ENCODE data around the gene UBE2H.
"Not testable (repeated sequence)": the region's sequence is repeated elsewhere in the genome, so short reads cannot be mapped to it uniquely, and the experiment has no call there.

Gene UBE2H

DNA sequence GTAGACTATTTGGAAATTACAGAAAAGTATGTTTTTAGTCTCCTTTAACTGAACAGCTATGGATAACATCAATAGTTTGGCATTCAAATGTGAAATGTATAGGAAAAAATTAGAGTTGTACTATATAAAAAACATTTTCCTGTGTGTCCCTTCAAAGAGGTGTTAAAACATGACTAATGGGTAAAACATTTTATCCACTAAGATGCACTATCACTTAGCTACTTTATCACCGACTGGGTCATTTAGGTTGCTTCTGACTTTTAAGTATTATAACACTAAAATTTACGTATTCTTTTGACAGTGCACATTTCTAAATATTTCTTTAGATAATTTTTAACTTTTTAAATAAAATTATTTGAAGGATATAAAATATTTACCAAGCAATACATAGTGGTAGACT is 77.6 kb downstream of the UBE2H start:
- DNase-seq (ENCODE audit: low read depth in 4 of 4, low spot score in 1 of 4): no peak

DNA sequence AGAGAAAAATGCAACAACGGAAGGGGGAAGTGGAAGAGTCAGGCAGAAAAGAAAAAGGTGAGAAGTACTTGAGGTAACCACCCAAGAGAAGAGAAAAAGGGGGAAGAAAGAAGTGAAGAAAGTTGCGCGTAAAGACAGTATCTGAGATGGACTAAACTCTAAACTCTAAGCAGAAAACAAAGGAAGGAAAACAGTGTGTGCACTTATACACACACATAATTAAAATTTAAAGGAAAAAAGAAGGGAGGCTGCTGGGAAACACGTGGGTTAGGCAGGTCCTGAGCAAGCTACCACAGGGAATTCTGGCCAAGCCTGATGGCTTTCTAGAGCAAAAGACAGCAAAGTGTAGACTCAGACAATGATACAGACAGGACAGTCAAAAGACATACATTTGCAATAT is 78.0 kb downstream of the UBE2H start:
- no peak for DNase-seq (ENCODE audit: low read depth in 4 of 4, low spot score in 1 of 4)

DNA sequence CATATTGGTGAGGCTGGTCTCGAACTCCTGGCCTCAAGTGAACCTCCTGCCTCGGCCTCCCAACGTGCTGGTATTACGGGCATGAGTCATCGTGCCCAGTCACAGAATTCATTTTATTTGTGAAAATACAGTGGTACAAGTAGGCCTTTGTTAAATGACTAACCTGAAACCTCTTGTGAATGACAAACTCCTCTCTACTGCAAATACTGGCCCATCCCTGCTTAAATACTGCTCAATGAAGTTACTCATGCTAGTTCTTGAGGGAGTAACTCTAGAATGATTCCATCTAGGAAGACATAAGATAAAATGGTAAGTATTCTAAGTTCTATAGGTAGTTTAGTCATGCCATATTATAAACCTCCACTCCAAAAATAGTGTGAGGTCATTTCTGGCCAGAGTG is 80.7 kb downstream of the UBE2H start:
- DNase-seq (ENCODE audit: low read depth in 4 of 4, low spot score in 1 of 4): no peak

- DNase-seq (ENCODE audit: low read depth in 4 of 4, low spot score in 1 of 4): no peak
Measured at GRCh38 chr7:129870668-129871067, 82.1 kb downstream of the UBE2H start.

GRCh38 chr7:129866251-129866650 is 86.5 kb downstream of the UBE2H start:
- DNase-seq (ENCODE audit: low read depth in 4 of 4, low spot score in 1 of 4): no peak

- DNase-seq (ENCODE audit: low read depth in 4 of 4, low spot score in 1 of 4): no peak
Measured at GRCh38 chr7:129865925-129866201, 86.9 kb downstream of the UBE2H start.

DNA sequence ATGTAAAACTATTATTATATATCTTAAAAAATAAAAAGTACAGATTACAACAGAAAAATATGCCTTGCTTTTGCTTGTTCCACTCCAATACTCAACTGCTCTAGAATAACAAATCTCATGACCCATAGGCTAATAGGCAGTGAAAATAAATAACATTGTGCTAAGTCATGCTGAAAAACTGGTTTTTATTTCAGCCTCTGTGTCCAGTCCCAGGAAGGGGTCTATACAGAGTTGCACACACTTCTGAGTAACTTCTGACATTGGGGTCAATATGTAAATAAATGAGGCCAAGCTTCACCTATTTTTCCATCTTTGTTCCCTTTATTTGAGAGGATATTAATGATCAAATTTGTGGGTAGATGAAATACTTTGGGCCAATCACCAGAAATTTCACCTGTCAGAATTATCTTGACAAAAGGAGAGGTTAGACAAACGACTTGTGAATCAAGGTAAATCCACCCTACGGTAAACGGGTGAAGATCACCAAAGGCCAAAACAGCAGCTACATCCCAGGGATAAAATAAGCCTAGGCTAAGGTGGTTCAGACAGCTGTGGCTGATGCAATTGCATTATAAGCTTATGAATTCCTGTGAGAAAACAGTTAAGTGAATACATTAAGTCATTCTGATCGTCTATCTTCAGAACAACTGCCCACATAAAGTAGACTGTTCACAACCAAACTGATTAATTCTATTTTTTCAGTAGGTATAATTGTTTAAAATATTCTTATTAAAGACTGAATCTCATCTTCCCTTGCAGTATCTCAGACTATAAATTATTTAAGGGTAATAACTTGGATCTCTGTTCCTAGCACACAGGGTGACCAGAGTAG is 87.5 kb downstream of the UBE2H start:
- no peak for DNase-seq (ENCODE audit: low read depth in 4 of 4, low spot score in 1 of 4)

GRCh38 chr7:129864676-129865075 is 88.1 kb downstream of the UBE2H start:
- DNase-seq (ENCODE audit: low read depth in 4 of 4, low spot score in 1 of 4): not testable (repeated sequence)

- no peak for DNase-seq (ENCODE audit: low read depth in 4 of 4, low spot score in 1 of 4)
Measured at GRCh38 chr7:129864042-129864441, 88.7 kb downstream of the UBE2H start.

DNA sequence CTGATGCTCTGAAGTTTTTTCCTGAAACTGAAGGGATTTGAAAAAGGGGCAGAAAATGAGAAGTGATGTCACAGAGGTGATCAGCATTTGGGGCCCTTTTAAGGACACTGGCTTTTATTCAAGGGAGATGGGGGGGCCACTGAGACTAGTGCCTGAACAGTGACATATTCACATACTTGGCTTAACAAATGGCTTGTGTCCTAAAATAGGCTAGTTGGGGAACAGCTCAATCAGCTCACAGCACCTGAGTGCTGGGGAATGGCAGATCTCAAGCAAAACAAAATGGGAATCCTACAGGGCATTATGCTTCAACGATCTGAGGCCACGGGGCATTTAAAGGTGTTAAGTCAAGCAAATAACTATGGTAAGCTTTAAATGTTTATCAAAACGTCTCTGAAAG is 90.1 kb downstream of the UBE2H start:
- no peak for DNase-seq (ENCODE audit: low read depth in 4 of 4, low spot score in 1 of 4)

- not testable (repeated sequence) for DNase-seq (ENCODE audit: low read depth in 4 of 4, low spot score in 1 of 4)
Measured at GRCh38 chr7:129860784-129861183, 92.0 kb downstream of the UBE2H start.

- DNase-seq (ENCODE audit: low read depth in 4 of 4, low spot score in 1 of 4): no peak
Measured at GRCh38 chr7:129859183-129859582, 93.6 kb downstream of the UBE2H start.

DNA sequence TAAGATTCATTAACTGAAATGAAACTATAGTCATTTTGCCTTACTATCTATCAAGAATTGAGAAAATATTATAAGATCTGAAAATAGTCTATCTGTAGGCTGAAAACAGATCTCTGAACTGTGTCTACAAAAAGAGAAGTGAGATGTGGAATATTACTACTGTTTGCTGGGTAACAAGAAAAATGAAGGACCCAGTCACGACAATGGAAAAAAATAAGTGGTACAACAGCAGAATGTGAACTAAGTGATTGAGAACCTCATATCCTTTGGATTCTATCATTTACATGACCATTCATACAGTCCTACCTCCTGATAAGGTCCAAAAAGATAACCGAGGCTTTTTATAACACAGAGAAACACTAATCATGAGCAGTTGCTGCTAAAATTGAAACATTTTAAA is 94.3 kb downstream of the UBE2H start:
- DNase-seq (ENCODE audit: low read depth in 4 of 4, low spot score in 1 of 4): no peak

DNA sequence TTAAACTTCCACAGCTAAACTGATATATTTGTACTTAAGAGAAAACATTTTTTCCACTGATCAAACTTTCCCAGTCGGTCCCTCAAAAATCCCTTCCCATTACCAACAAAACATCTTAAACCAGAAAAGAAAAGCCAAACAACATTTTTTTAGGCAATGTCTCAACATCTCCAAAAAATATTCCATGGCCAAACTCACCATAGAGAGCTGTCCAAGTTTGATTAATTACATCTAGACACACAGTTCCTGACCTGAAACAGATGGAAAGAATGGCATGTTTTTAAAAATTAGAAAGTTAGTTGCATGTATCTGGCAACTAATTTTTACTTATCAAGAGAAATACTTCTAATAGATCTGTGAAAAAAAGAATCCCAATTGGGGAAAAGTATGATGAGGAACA is 95.4 kb downstream of the UBE2H start:
- no peak for DNase-seq (ENCODE audit: low read depth in 4 of 4, low spot score in 1 of 4)

DNA sequence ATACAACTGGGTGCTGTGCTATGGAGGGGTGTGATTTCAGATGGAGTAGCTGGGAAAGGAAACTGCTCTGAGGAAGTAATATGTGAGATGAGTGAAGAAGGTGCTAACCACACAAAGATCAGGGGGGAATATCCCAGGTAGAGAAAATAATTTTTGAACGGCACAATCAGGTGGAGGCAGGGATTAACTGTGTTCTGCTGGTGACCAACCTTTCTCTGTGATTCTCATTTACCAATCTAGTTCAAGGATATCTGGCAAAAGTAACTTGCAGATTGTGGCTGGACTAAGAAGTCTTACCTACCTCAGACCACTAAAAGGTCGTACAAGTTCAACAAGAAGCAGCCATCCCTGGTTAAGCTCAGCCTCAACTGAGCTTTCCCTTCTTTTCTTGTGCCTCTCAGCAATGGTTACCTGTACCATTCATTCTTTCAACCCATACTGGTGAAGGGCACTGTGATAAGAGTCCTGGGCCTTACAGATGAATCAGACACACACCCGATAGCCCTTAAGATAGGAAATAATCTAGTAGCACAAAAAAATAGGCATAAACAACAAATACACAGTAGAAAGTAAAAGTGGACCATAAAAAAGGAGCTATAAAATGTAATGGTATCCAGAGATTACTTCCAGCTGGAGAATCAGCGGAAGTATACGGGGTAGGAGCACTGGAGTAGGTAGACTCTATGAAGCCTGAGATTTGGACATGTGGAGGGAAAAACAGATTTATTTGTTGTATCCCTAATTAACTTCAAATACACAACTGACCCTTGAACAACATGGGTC is 96.6 kb downstream of the UBE2H start:
- DNase-seq (ENCODE audit: low read depth in 4 of 4, low spot score in 1 of 4): no peak

- no peak for DNase-seq (ENCODE audit: low read depth in 4 of 4, low spot score in 1 of 4)
Measured at GRCh38 chr7:129855234-129855673, 97.5 kb downstream of the UBE2H start.

DNA sequence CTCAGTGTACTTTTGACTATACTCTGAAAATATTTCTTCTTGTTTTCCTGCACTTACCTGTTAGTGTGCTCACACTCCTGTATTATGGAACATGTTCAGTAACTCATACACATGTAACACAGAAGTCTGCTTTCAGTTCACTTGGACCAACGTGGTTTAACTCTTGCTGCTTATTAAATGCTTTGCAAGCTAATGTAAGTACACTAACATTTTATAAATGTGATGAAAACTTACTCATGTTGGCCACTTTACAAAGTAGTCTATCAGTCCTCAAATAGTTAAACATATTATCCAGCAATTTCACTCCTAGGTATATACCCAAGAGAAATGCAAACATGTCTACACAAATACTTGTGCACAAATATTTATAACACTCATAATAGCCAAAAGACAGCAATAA is 98.4 kb downstream of the UBE2H start:
- DNase-seq (ENCODE audit: low read depth in 4 of 4, low spot score in 1 of 4): no peak

DNA sequence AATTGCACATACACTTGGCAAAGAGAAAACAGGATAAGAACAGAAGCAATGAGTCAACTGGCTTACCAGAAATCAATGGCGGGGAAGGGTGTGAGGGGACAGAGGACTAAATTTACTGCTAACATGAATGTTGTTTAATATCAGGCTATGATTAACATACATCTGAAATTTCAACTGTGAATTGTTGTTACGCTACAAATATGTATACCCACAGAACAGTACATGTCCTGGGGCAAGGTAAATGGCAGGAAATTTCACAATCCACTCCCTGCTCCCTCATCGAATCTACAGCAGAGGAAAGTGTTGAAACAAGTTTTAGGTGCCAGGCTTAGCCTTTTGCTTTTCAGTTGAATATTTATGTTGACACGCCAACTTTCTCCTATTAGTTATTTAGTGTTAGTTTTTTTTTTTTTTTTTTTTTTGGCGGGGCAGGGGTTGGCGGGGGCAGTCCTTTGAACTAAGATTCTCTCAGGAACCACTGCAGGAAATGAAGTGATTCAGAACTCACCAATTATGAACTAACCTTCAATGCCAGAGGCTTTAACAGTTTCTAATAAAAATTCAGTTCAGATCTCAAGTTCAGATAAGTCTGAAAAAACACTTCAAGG is 99.0 kb downstream of the UBE2H start:
- no peak for DNase-seq (ENCODE audit: low read depth in 4 of 4, low spot score in 1 of 4)

DNA sequence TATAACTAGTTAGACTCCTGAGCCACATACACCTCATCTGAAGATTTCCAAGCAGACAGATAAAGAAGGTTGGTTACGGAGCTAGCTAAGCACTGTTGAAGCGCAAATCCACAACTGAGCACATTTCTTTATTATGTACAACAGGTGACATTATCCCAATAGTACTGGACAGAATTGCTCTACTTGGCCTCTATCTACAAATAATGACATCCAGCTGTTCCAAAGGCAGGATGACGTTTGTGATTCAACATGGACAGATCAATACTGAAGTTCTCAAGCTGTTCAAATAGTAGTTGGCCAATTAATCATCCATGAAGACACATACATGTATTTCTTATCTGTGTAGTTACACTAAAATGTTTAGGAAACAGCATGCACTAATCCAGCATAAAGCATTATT is 101.0 kb downstream of the UBE2H start:
- no peak for DNase-seq (ENCODE audit: low read depth in 4 of 4, low spot score in 1 of 4)

GRCh38 chr7:129851174-129851573 is 101.6 kb downstream of the UBE2H start:
- DNase-seq (ENCODE audit: low read depth in 4 of 4, low spot score in 1 of 4): no peak

DNA sequence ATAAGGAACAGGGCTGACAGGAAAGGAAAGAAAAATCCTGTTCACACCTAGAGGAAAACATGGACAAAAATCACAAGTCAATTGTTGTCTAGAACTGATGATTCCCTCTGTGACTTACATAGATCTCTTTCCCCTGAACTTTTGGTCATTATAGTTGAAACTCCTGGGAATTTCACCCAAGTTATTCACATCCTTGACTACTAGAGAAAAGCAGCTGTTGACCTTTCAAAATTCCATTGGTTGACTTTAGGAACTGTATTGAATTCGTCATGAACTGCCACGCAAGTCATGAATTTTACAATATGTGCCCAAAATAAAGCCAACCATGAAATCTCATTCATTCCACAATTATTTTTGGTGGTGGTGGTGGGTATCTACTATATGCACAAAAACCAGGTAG is 104.3 kb downstream of the UBE2H start:
- no peak for DNase-seq (ENCODE audit: low read depth in 4 of 4, low spot score in 1 of 4)

- no peak for DNase-seq (ENCODE audit: low read depth in 4 of 4, low spot score in 1 of 4)
Measured at GRCh38 chr7:129845972-129846327, 106.8 kb downstream of the UBE2H start.
